Measurements from ENCODE around the gene BLNK.

BLNK gene

GRCh38 chr10:96269438-96270300 lies 1.7 kb downstream of the BLNK start:
- in situ Hi-C loops (cut with HindIII; ENCODE audit: low pct_ligation_motif_present, low sequenced_read_pairs): no loop called here
- H3K4me3 ChIP-seq (ENCODE audit: low read depth, low read length): no peak overlapping the region
- no peaks in the 10 kb centered on the region for H3K36me3 ChIP-seq (replicated peaks)
- TF ChIP-seq CTCF (IDR thresholded peaks at IDR 0.05; ENCODE audit: low read depth, low read length, missing control alignments): no peak
- DNase-seq: no peak
- no peaks in the 10 kb centered on the region for H3K27me3 ChIP-seq (replicated peaks)
- H3K27ac ChIP-seq: no peak overlapping the region

- Histone ChIP-seq H3K4me3 (ENCODE audit: low read depth, low read length) (no peak overlapping the region), H3K27me3 (replicated peaks) (no peaks in the 10 kb centered on the region), H3K27ac (no peak overlapping the region), H3K36me3 (replicated peaks) (no peaks in the 10 kb centered on the region)
- no peak for TF ChIP-seq CTCF (IDR thresholded peaks at IDR 0.05; ENCODE audit: low read depth, low read length, missing control alignments)
- in situ Hi-C loops (cut with HindIII; ENCODE audit: low pct_ligation_motif_present, low sequenced_read_pairs): no loop called here
- no peak for DNase-seq
Observed at GRCh38 chr10:96268341-96268909, 2.9 kb downstream of the BLNK start.

GRCh38 chr10:96267234-96267705 lies 4.1 kb downstream of the BLNK start:
- Histone ChIP-seq H3K27me3 (replicated peaks) (no peaks in the 10 kb centered on the region), H3K27ac (no peak overlapping the region), H3K36me3 (replicated peaks) (no peaks in the 10 kb centered on the region), H3K4me3 (ENCODE audit: low read depth, low read length) (no peak overlapping the region)
- in situ Hi-C loops (cut with HindIII; ENCODE audit: low pct_ligation_motif_present, low sequenced_read_pairs): no loop called here
- no peak for DNase-seq
- no peak for TF ChIP-seq CTCF (IDR thresholded peaks at IDR 0.05; ENCODE audit: low read depth, low read length, missing control alignments)

- no peak for DNase-seq
- Histone ChIP-seq H3K4me3 (ENCODE audit: low read depth, low read length) (no peak overlapping the region), H3K27ac (no peak overlapping the region), H3K27me3 (replicated peaks) (no peaks in the 10 kb centered on the region), H3K36me3 (replicated peaks) (no peaks in the 10 kb centered on the region)
- no peak for TF ChIP-seq CTCF (IDR thresholded peaks at IDR 0.05; ENCODE audit: low read depth, low read length, missing control alignments)
- in situ Hi-C loops (cut with HindIII; ENCODE audit: low pct_ligation_motif_present, low sequenced_read_pairs): no loop called here
Observed at GRCh38 chr10:96266118-96266770, 5.1 kb downstream of the BLNK start.

GRCh38 chr10:96264938-96265337 lies 6.4 kb downstream of the BLNK start:
- in situ Hi-C loops (cut with HindIII; ENCODE audit: low pct_ligation_motif_present, low sequenced_read_pairs): no loop called here
- DNase-seq: no peak
- H3K27me3 ChIP-seq (replicated peaks): no peaks in the 10 kb centered on the region
- TF ChIP-seq CTCF (IDR thresholded peaks at IDR 0.05; ENCODE audit: low read depth, low read length, missing control alignments): no peak
- H3K27ac ChIP-seq: no peak overlapping the region
- no peaks in the 10 kb centered on the region for H3K36me3 ChIP-seq (replicated peaks)
- H3K4me3 ChIP-seq (ENCODE audit: low read depth, low read length): no peak overlapping the region

Measured in brain microvascular endothelial cell (primary cell).